Panc1 (cell line): ENCODE results near the gene CEP170B. TPM values are rescaled to one million over a fixed set of nuclear protein-coding genes. Genes with fewer than 3 reads are reported as not detected.
"Not testable (repeated sequence)": the region's sequence is repeated elsewhere in the genome, so short reads cannot be mapped to it uniquely, and the experiment has no call there.

Source experiments
- ATAC-seq: fragments of 200-7000 bp; cut with Tn5 transposase; 2 replicates; pipeline ENCODE4 v1.9.1; 2020; ENCODE audit warnings: mild to moderate bottlenecking, moderate library complexity
- BruUV-seq: library from RNA; stranded (reverse); fragments of 400-500 nt; replicated peaks from 2 replicates; lab custom pipeline; 2021; lab: Mats Ljungman, UMichigan
- CTCF ChIA-PET: fragments of 300-600 bp; sonication (Branson Sonifier 250); formaldehyde crosslinking; loops from one replicate; lab custom pipeline; 2022; ENCODE audit warnings: antibody characterized with exemption; lab: Charles Lee
- POLR2A ChIA-PET: fragments of 300-600 bp; sonication (Branson Sonifier 250); formaldehyde crosslinking; loops from one replicate; lab custom pipeline; 2022; ENCODE audit warnings: antibody characterized with exemption; lab: Charles Lee
- DNase-seq: peaks from one replicate; pipeline ENCODE4 v3.0.0-alpha.2; 2010; ENCODE audit warnings: low read depth, low spot score
- H3K27ac ChIP-seq: 2 replicates; pipeline ENCODE4 v1.5.1; 2011; ENCODE audit warnings: mild to moderate bottlenecking, low read length, inconsistent platforms
- H3K27me3 ChIP-seq: fragments of 200-500 bp; sonication (Bioruptor generic); 2 replicates; pipeline ENCODE4 v1.6.0; 2014; ENCODE audit warnings: low read length, inconsistent platforms; ENCODE audit not compliant: control insufficient read depth, insufficient read depth
- H3K36me3 ChIP-seq: fragments of 200-500 bp; sonication (Bioruptor generic); 2 replicates; pipeline ENCODE4 v1.5.1; 2014; ENCODE audit warnings: inconsistent platforms, mild to moderate bottlenecking, low read length, moderate library complexity; ENCODE audit not compliant: control insufficient read depth, insufficient read depth
- H3K4me1 ChIP-seq: 2 replicates; pipeline ENCODE4 v1.5.1; 2011; ENCODE audit warnings: inconsistent platforms, mild to moderate bottlenecking, low read length, moderate library complexity; ENCODE audit not compliant: control insufficient read depth, insufficient read depth
- H3K4me3 ChIP-seq, 2 experiments: 2 replicates each; pipeline ENCODE4 v1.5.1; 2011 to 2012; ENCODE audit warnings: low read depth in 2 of 2, low read length in 2 of 2, mild to moderate bottlenecking in 2 of 2, inconsistent platforms in 1 of 2, moderate library complexity in 1 of 2
- H3K9me3 ChIP-seq: fragments of 200-500 bp; sonication (Bioruptor generic); 2 replicates; pipeline ENCODE4 v1.5.1; 2014; ENCODE audit warnings: low read depth, mild to moderate bottlenecking, inconsistent platforms, low read length, moderate library complexity; ENCODE audit not compliant: control insufficient read depth, insufficient read depth
- CTCF ChIP-seq: fragments of 450-650 bp; IDR thresholded peaks from 2 replicates; pipeline ENCODE4 v1.5.1; 2017; ENCODE audit warnings: mild to moderate bottlenecking
- POLR2AphosphoS5 ChIP-seq: IDR thresholded peaks from 2 replicates; pipeline ENCODE4 v1.6.1; 2012; ENCODE audit warnings: mild to moderate bottlenecking, low read depth, low read length, moderate library complexity
- SIN3A ChIP-seq: IDR thresholded peaks from 2 replicates; pipeline ENCODE4 v1.6.1; 2012; ENCODE audit warnings: low read depth, mild to moderate bottlenecking, low read length, moderate library complexity, borderline replicate concordance; ENCODE audit not compliant: insufficient read depth
- TCF7L2 ChIP-seq: IDR thresholded peaks from 2 replicates; pipeline ENCODE4 v1.6.1; 2011; ENCODE audit warnings: mild to moderate bottlenecking, low read depth, low read length, inconsistent platforms
- in situ Hi-C: cut with HindIII; loops from 2 replicates; pipeline ENCODE4 v1.10.0; 2016; ENCODE audit warnings: low sequenced_read_pairs, low pct_unique_long_range_greater_than_20kb
- intact Hi-C: fragments of 100-400 bp; cut with micrococcal nuclease; formaldehyde crosslinking; loops from one replicate; pipeline ENCODE4 v1.10.0; 2022; ENCODE audit not compliant: unreplicated experiment
- total RNA-seq: library from RNA; stranded (reverse); gene quantifications from one replicate; pipeline ENCODE4 v1.2.1, GENCODE V29; 2021; ENCODE audit not compliant: unreplicated experiment
- TF ChIP-seq, protein P1 (sequence below), 2 experiments: IDR thresholded peaks; 2 replicates each; pipeline ENCODE4 v1.6.1; 2011 to 2012; ENCODE audit warnings: low read depth in 2 of 2, control low read depth in 1 of 2, low read length in 1 of 2, mild to moderate bottlenecking in 1 of 2, moderate library complexity in 1 of 2; ENCODE audit not compliant: insufficient read depth in 1 of 2

The CEP170B gene
- total RNA-seq, 1 experiment from 2014 or later: 17.8 TPM

- H3K9me3 ChIP-seq: no peaks in the 10 kb centered on the region
- H3K27ac ChIP-seq: no peak overlapping the region
- peak; percentile 66 for ATAC-seq
- no peak for TF ChIP-seq TCF7L2
- TF ChIP-seq POLR2AphosphoS5: no peak
- TF ChIP-seq CTCF: no peak
- TF ChIP-seq, protein P1, sequence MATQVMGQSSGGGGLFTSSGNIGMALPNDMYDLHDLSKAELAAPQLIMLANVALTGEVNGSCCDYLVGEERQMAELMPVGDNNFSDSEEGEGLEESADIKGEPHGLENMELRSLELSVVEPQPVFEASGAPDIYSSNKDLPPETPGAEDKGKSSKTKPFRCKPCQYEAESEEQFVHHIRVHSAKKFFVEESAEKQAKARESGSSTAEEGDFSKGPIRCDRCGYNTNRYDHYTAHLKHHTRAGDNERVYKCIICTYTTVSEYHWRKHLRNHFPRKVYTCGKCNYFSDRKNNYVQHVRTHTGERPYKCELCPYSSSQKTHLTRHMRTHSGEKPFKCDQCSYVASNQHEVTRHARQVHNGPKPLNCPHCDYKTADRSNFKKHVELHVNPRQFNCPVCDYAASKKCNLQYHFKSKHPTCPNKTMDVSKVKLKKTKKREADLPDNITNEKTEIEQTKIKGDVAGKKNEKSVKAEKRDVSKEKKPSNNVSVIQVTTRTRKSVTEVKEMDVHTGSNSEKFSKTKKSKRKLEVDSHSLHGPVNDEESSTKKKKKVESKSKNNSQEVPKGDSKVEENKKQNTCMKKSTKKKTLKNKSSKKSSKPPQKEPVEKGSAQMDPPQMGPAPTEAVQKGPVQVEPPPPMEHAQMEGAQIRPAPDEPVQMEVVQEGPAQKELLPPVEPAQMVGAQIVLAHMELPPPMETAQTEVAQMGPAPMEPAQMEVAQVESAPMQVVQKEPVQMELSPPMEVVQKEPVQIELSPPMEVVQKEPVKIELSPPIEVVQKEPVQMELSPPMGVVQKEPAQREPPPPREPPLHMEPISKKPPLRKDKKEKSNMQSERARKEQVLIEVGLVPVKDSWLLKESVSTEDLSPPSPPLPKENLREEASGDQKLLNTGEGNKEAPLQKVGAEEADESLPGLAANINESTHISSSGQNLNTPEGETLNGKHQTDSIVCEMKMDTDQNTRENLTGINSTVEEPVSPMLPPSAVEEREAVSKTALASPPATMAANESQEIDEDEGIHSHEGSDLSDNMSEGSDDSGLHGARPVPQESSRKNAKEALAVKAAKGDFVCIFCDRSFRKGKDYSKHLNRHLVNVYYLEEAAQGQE (IDR thresholded peaks at IDR 0.05; ENCODE audit: insufficient read depth in 1 of 2, low read depth in 2 of 2, low read length in 1 of 2): no peak
- no peak for TF ChIP-seq SIN3A
- no TSS peak for BruUV-seq
- ChIA-PET CTCF (no interaction called here), POLR2A (no interaction called here)
- intact Hi-C loops: no loop called here
- no peak overlapping the region for H3K4me3 ChIP-seq
- H3K36me3 ChIP-seq: no peaks in the 10 kb centered on the region
- in situ Hi-C loops: no loop called here
- H3K4me1 ChIP-seq: no peaks in the 10 kb centered on the region
- H3K27me3 ChIP-seq: no peaks in the 10 kb centered on the region
- no peak for DNase-seq
These were observed 8.8 kb upstream of the CEP170B start for GRCh38 chr14:104856157-104856868.

DNA sequence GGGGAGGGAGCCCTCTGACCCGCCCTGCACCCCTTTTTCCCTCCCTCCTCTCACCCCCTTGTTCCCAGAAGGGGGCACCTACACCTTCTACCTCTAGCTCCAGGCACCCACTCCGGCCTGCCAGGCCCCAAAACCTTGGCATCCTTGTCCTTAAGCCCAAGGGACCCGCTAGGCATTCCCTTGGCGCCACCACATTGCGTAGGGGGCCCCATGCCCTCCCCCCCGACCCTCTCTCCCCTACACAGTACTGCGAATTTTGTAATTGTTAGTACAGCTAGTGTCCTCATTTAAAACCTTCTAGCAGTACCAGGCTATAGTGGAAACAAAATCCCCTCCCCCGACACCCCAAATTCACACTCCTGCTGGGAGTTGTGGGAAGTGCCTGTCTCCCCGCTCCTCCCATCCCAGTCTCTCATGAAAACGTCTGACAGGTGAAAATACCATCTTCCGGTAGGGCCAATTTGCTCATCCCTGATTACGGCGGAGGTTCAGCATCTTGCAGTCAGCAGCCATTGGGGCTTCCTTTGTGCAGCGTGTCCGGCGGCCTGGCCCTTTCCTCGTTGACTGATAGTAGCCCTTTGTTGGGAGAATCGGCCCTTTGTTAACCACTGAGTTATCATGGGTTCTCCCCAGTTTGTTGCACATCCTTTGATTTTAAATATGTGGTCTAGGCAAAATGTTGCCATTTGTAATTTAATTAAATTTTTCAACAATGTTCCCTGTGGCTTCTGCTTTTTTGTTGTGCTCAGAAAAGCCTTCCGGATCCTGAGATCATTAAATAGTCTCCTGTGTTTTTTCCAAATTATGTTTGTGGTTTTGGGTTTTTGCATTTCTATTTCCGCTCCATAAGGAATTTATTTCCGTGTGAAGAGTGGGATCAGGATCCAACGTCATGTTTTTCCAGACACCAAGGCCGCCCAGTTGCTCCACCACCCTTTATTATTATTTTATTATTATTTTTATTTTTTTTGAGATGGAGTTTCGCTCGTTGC lies 7.9 kb upstream of the CEP170B start:
- H3K4me1 ChIP-seq: no peaks in the 10 kb centered on the region
- no peak overlapping the region for H3K4me3 ChIP-seq
- BruUV-seq: no TSS peak
- no peak overlapping the region for H3K27ac ChIP-seq
- intact Hi-C loops: no loop called here
- 0 out of 2 replicates have a peak, but pooled peaks have one; percentile 27 for ATAC-seq
- no peaks in the 10 kb centered on the region for H3K9me3 ChIP-seq
- ChIA-PET POLR2A (no interaction called here), CTCF (no interaction called here)
- in situ Hi-C loops: no loop called here
- H3K27me3 ChIP-seq: no peaks in the 10 kb centered on the region
- no peaks in the 10 kb centered on the region for H3K36me3 ChIP-seq
- TF ChIP-seq SIN3A (no peak), POLR2AphosphoS5 (no peak), TCF7L2 (no peak), CTCF (no peak)
- TF ChIP-seq, protein P1 (IDR thresholded peaks at IDR 0.05; ENCODE audit: insufficient read depth in 1 of 2, low read depth in 2 of 2, low read length in 1 of 2): no peak
- no peak for DNase-seq

GRCh38 chr14:104857931-104858330 lies 7.1 kb upstream of the CEP170B start:
- BruUV-seq, intact Hi-C loops, ATAC-seq: not testable (repeated sequence)

More at GRCh38 chr14:104857931-104858330, 7.1 kb upstream of the CEP170B start:
- H3K9me3 ChIP-seq, in situ Hi-C loops, DNase-seq, H3K4me3 ChIP-seq, CTCF ChIA-PET, POLR2A ChIA-PET, H3K4me1 ChIP-seq, H3K36me3 ChIP-seq, H3K27ac ChIP-seq, H3K27me3 ChIP-seq: not testable (repeated sequence)
